Measurements from ENCODE around the gene AMMECR1.

The AMMECR1 gene

DNA sequence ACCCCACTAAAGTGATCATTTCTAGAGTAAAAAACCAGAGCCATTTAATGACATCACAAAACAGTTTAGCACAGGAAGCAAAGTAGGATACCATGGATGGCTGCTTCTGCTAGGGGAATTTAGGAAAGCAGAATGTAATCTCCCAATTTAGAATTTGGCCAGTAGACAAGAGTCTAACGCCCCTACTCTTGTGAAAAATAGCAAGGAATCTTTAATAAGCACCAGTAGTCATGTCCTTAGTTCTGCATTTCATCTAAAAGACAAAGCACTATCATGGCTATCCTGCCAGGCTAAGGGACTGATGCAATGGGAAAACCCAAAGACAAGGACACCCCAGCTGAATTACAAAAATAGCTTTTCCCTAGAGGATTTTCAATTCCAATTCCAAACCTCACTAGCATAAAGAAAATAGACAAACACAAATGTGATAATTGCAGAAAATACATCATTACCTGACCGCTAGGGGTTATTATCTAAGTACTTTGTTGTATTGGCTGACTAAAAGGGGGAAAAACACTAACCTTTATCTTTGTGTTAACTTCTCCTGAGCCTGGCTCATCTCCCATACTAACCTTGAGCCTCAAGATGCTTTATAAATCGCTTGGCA lies 2.6 kb upstream of the AMMECR1 start:
- ATAC-seq (no peak), DNase-seq (ENCODE audit: low spot score in 2 of 2) (no peak)
- Mint-ChIP-seq H3K36me3 (peaks cover 9% of the 10 kb centered on the region), H3K4me3 (no peak overlapping the region), H3K27ac (no peak overlapping the region), H3K9me3 (no peaks in the 10 kb centered on the region), H3K4me1 (no peaks in the 10 kb centered on the region)

GRCh38 chrX:110318664-110318968 lies 731 bp upstream of the AMMECR1 start:
- peaks cover 5% of the 10 kb centered on the region for H3K4me1 Mint-ChIP-seq
- H3K27ac Mint-ChIP-seq: peak overlapping the region; percentile 96
- no peaks in the 10 kb centered on the region for H3K9me3 Mint-ChIP-seq
- no peak for DNase-seq (ENCODE audit: low spot score in 2 of 2)
- peak overlapping the region; percentile 85 for H3K4me3 Mint-ChIP-seq
- no peak for ATAC-seq
- H3K36me3 Mint-ChIP-seq: peaks cover 9% of the 10 kb centered on the region

DNA sequence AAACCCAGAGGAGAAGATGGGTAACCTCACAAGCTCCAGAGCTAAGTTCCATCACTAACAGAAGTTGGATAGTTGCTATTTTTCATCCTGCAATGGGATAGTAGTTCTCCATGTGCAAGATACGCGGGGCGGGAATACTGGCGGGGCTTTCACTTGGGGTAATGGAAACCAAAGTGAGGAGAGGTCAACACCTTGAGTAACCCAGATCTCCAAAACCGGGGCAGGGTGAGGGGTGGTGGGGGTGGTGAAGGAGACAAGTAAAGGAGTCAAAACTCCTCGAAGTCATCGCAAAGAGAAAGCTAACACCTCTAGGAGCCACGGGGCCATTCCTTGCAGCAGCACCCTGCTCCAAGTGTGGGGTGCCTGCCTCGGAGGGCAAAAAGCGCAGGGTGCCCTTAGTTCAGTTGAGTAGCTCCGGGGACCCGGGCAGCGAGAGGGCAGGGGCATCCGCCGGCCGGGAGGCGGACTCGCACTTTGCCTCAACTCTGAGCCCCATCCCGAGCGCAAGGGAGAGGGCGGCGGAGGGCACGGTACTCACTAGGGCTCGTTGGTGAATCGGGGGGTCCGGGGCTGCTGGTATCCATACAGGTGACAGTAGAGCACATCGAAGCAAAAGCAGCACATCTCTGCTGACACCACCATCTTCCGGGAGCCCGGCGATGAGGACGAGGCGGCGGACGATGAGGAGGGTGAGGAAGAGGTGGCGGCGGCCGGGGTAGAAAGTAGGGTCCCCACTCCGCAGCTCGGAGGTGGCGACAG lies 645 bp downstream of the AMMECR1 start:
- Mint-ChIP-seq H3K9me3 (no peaks in the 10 kb centered on the region), H3K4me1 (peaks cover 7% of the 10 kb centered on the region), H3K36me3 (peaks cover 9% of the 10 kb centered on the region), H3K4me3 (peak overlapping the region; percentile 85), H3K27ac (peak overlapping the region; percentile 96)
- DNase-seq (ENCODE audit: low spot score in 2 of 2): peak; percentile 10 to 63
- peak; percentile 53 for ATAC-seq

DNA sequence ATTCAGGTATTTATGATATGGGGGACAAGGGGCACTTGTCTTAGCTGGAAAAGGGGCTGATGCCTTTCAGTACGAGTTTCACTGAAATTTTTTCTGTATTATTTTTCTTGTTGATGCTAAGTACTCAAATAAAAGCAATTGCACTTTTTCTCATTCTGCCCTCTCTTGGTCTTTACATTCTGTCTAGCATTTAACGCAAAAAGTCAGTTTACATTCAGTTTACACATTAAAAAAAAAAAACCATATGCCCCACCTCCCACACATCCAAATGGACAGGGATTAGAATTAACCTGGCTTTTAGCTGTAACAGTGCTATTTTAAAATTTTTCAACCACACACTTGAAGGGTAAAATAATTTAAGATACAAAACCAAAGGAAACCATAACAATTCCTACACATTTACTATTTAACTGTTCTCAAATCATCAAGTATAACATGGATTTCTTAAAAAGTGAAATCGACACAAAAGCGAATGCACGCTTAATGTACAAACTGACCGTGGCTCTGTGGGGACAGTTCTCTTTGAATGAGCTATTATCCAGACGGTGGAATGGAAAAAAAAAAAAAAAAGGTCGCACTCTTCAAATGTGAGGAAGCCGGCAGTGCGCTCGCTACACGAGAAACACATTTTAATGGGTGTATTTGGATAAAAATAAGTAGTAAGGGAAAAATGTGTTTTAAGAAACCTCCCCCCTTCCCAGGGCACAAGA lies 1.4 kb downstream of the AMMECR1 start:
- no peak for ATAC-seq
- peak overlapping the region; percentile 96 for H3K27ac Mint-ChIP-seq
- H3K4me1 Mint-ChIP-seq: peaks cover 11% of the 10 kb centered on the region
- no peak for DNase-seq (ENCODE audit: low spot score in 2 of 2)
- peak overlapping the region; percentile 85 for H3K4me3 Mint-ChIP-seq
- peaks cover 9% of the 10 kb centered on the region for H3K36me3 Mint-ChIP-seq
- no peaks in the 10 kb centered on the region for H3K9me3 Mint-ChIP-seq

- peaks cover 9% of the 10 kb centered on the region for H3K36me3 Mint-ChIP-seq
- H3K4me1 Mint-ChIP-seq: peaks cover 21% of the 10 kb centered on the region
- no peak overlapping the region for H3K27ac Mint-ChIP-seq
- peak overlapping the region; percentile 85 for H3K4me3 Mint-ChIP-seq
- no peaks in the 10 kb centered on the region for H3K9me3 Mint-ChIP-seq
- no peak for DNase-seq (ENCODE audit: low spot score in 2 of 2)
- ATAC-seq: no peak
Measured at GRCh38 chrX:110315551-110315950, 2.3 kb downstream of the AMMECR1 start.

DNA sequence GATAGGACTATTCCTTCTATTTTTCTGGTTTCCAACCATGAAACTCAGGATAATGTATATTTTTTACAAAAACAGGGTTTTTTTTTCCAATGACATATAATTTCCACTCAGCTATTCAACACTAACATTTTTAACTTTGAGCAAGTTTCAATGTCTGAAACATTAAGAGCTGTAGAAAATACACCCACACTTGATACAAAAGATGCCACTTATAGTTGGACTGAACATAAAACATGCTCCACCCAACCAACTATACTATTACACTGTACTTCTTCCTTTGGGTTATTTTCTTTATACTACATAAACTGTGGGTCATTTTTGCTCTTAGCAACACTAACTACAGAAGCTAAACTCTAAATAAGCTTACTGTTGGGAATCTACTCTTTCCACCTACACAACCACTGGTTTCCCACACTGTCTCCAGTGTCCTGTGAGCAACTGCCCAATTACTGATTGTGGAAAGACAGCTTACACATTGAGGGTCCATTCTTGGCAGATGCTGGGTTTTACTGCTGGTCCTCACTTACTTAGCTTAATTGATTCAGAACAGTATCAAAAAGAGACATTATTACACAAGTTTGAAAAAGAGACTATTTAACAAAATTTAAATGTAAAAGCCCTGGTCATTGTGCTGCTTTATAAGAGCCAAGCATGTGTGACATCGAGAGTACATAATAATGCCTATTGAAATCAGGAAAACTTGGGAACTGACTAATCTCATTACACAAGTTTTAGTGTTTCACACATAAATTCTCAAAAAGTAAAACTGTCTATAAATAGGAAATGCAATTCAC lies 6.3 kb downstream of the AMMECR1 start:
- H3K27ac Mint-ChIP-seq: peak overlapping the region; percentile 81
- H3K4me1 Mint-ChIP-seq: peaks cover 33% of the 10 kb centered on the region
- peak overlapping the region; percentile 51 for H3K4me3 Mint-ChIP-seq
- no peak for DNase-seq (ENCODE audit: low spot score in 2 of 2)
- peak; percentile 32 for ATAC-seq
- peaks cover under 1% of the 10 kb centered on the region for H3K36me3 Mint-ChIP-seq
- no peaks in the 10 kb centered on the region for H3K9me3 Mint-ChIP-seq

- peak; percentile 98 for ATAC-seq
- DNase-seq (ENCODE audit: low spot score in 2 of 2): peak in 1 of 2 donors; percentile 54
- Mint-ChIP-seq H3K36me3 (no peaks in the 10 kb centered on the region), H3K9me3 (no peaks in the 10 kb centered on the region), H3K4me3 (peak overlapping the region; percentile 51), H3K4me1 (peaks cover 33% of the 10 kb centered on the region), H3K27ac (peak overlapping the region; percentile 81)
Measured at GRCh38 chrX:110310896-110311295, 7.0 kb downstream of the AMMECR1 start.

- H3K9me3 Mint-ChIP-seq: no peaks in the 10 kb centered on the region
- no peak for DNase-seq (ENCODE audit: low spot score in 2 of 2)
- peak overlapping the region; percentile 81 for H3K27ac Mint-ChIP-seq
- peaks cover 33% of the 10 kb centered on the region for H3K4me1 Mint-ChIP-seq
- peak overlapping the region; percentile 51 for H3K4me3 Mint-ChIP-seq
- no peak for ATAC-seq
- no peaks in the 10 kb centered on the region for H3K36me3 Mint-ChIP-seq
Measured at GRCh38 chrX:110310000-110310790, 7.7 kb downstream of the AMMECR1 start.

GRCh38 chrX:110308220-110308619 lies 9.7 kb downstream of the AMMECR1 start:
- DNase-seq (ENCODE audit: low spot score in 2 of 2) (no peak), ATAC-seq (no peak)
- no peak overlapping the region for H3K27ac Mint-ChIP-seq
- no peak overlapping the region for H3K4me3 Mint-ChIP-seq
- no peaks in the 10 kb centered on the region for H3K9me3 Mint-ChIP-seq
- no peaks in the 10 kb centered on the region for H3K36me3 Mint-ChIP-seq
- peaks cover 34% of the 10 kb centered on the region for H3K4me1 Mint-ChIP-seq

- Mint-ChIP-seq H3K4me1 (peaks cover 14% of the 10 kb centered on the region), H3K36me3 (no peaks in the 10 kb centered on the region), H3K4me3 (no peak overlapping the region), H3K9me3 (no peaks in the 10 kb centered on the region), H3K27ac (peak overlapping the region; percentile 4)
- no peak for DNase-seq (ENCODE audit: low spot score in 2 of 2)
- peak; percentile 96 for ATAC-seq
Measured at GRCh38 chrX:110304884-110305283, 13.0 kb downstream of the AMMECR1 start.

GRCh38 chrX:110304371-110304770 lies 13.5 kb downstream of the AMMECR1 start:
- ATAC-seq (peak; percentile 11), DNase-seq (ENCODE audit: low spot score in 2 of 2) (no peak)
- Mint-ChIP-seq H3K9me3 (no peaks in the 10 kb centered on the region), H3K27ac (peak overlapping the region; percentile 4), H3K4me3 (no peak overlapping the region), H3K36me3 (no peaks in the 10 kb centered on the region), H3K4me1 (peaks cover 13% of the 10 kb centered on the region)

GRCh38 chrX:110302975-110303374 lies 14.9 kb downstream of the AMMECR1 start:
- Mint-ChIP-seq H3K4me1 (peaks cover 13% of the 10 kb centered on the region), H3K9me3 (no peaks in the 10 kb centered on the region), H3K36me3 (no peaks in the 10 kb centered on the region), H3K4me3 (no peak overlapping the region), H3K27ac (no peak overlapping the region)
- DNase-seq (ENCODE audit: low spot score in 2 of 2): no peak
- no peak for ATAC-seq

DNA sequence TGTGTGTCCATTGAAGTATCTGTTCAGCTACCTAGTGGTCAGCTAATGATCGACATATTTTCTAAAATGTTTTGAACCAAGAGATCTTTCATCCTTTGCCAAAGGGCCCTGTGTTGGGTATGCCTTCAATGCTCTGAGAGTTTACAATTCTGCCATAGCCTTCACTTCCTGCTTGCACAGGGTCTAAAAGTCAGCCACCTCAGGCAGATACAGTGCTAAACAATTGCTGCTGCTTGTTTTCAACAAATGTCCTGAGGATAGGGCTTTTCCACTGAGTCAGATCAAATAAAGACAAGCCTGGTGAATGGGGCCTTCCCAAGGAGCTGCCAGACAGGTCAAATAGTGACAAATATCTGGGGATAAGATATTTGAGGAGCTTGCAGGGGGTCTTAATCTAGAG lies 16.7 kb downstream of the AMMECR1 start:
- Mint-ChIP-seq H3K27ac (no peak overlapping the region), H3K4me3 (no peak overlapping the region), H3K36me3 (no peaks in the 10 kb centered on the region), H3K4me1 (peaks cover 13% of the 10 kb centered on the region), H3K9me3 (no peaks in the 10 kb centered on the region)
- DNase-seq (ENCODE audit: low spot score in 2 of 2) (no peak), ATAC-seq (no peak)

DNA sequence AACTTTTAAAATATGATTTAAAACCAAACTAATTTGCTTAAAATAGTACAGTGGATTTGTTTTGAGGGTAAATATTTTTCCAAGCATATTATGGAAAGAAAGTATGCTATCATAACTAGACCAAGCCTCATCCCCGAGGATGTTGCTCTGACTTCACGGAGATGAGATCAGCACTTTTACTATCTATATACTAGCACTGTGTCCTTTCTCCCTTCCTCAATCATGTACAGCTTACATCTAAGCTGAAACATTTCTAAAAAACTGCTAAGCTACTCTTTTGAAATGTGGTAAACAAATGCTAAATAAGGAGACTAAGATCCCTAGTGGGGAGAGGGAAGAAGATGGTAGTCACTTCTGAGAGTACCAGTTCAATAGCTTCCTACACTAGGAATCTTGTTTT lies 23.8 kb downstream of the AMMECR1 start:
- no peaks in the 10 kb centered on the region for H3K4me1 Mint-ChIP-seq
- no peaks in the 10 kb centered on the region for H3K36me3 Mint-ChIP-seq
- no peak overlapping the region for H3K4me3 Mint-ChIP-seq
- no peaks in the 10 kb centered on the region for H3K9me3 Mint-ChIP-seq
- no peak for DNase-seq (ENCODE audit: low spot score in 2 of 2)
- ATAC-seq: no peak
- no peak overlapping the region for H3K27ac Mint-ChIP-seq

GRCh38 chrX:110293658-110294057 lies 24.2 kb downstream of the AMMECR1 start:
- Mint-ChIP-seq H3K4me1 (no peaks in the 10 kb centered on the region), H3K4me3 (no peak overlapping the region), H3K27ac (no peak overlapping the region), H3K36me3 (no peaks in the 10 kb centered on the region), H3K9me3 (no peaks in the 10 kb centered on the region)
- no peak for DNase-seq (ENCODE audit: low spot score in 2 of 2)
- no peak for ATAC-seq

All from stimulated activated effector memory CD8-positive, alpha-beta T cell treated with anti-CD3 and anti-CD28 coated beads, Interleukin-12 subunit alpha, Interleukin-12 subunit beta, amount 100 ng/mL, for 72 hours (primary cell).